OCI-LY7 (cell line): ENCODE measurements around the gene BST1. TPM values are rescaled to one million over a fixed set of nuclear protein-coding genes. Genes with fewer than 3 reads are reported as not detected.

ENCODE experiments used
- BruUV-seq: library from RNA; stranded (reverse); fragments of 400-500 nt; replicated peaks from 2 replicates; lab custom pipeline; 2021; lab: Mats Ljungman, UMichigan
- CTCF ChIA-PET: fragments of 300-600 bp; sonication (Branson Sonifier 250); formaldehyde crosslinking; loops from one replicate; lab custom pipeline; 2022; ENCODE audit warnings: antibody characterized with exemption; ENCODE audit not compliant: unreplicated experiment; lab: Charles Lee
- POLR2A ChIA-PET: fragments of 300-600 bp; sonication (Branson Sonifier 250); formaldehyde crosslinking; loops from one replicate; lab custom pipeline; 2022; ENCODE audit warnings: antibody characterized with exemption; lab: Charles Lee
- DNase-seq: peaks from one replicate; pipeline ENCODE4 v3.0.0-alpha.2; 2015; ENCODE audit warnings: low spot score
- H2AFZ ChIP-seq: fragments of 200-600 bp; sonication (generic), shearing (Covaris generic); 2 replicates; pipeline ENCODE4 v1.6.1; 2014; ENCODE audit warnings: mild to moderate bottlenecking, antibody characterized with exemption, low read length, moderate library complexity
- H3K27ac ChIP-seq: fragments of 200-600 bp; sonication (generic); 2 replicates; pipeline ENCODE4 v1.5.1; 2014; ENCODE audit warnings: mixed run types, low read depth, mild to moderate bottlenecking, moderate library complexity, low read length, inconsistent platforms; ENCODE audit not compliant: poor library complexity, severe bottlenecking
- H3K36me3 ChIP-seq: fragments of 200-600 bp; sonication (generic); 2 replicates; pipeline ENCODE4 v1.6.1; 2014; ENCODE audit warnings: mild to moderate bottlenecking, antibody characterized with exemption, low read length, moderate library complexity, mixed read lengths; ENCODE audit not compliant: insufficient read depth
- H3K4me1 ChIP-seq: fragments of 200-600 bp; sonication (generic); 2 replicates; pipeline ENCODE4 v1.5.1; 2014; ENCODE audit warnings: mild to moderate bottlenecking, low read length; ENCODE audit not compliant: insufficient read depth, poor library complexity, severe bottlenecking
- H3K4me2 ChIP-seq: fragments of 200-600 bp; sonication (generic); 2 replicates; pipeline ENCODE4 v1.6.1; 2014; ENCODE audit warnings: mild to moderate bottlenecking, low read length
- H3K4me3 ChIP-seq: fragments of 200-600 bp; sonication (generic); 2 replicates; pipeline ENCODE4 v1.5.1; 2014; ENCODE audit warnings: mild to moderate bottlenecking, low read depth, low read length; ENCODE audit not compliant: poor library complexity, severe bottlenecking
- H3K79me2 ChIP-seq: fragments of 200-600 bp; sonication (generic); 2 replicates; pipeline ENCODE4 v1.6.1; 2016; ENCODE audit warnings: low read depth, mild to moderate bottlenecking, low read length, moderate library complexity, mixed read lengths; ENCODE audit not compliant: insufficient read depth
- H3K9me2 ChIP-seq: fragments of 200-600 bp; sonication (generic); 2 replicates; pipeline ENCODE4 v1.6.1; 2016; ENCODE audit warnings: mild to moderate bottlenecking, low read length, mixed read lengths; ENCODE audit not compliant: insufficient read depth
- H3K9me3 ChIP-seq: fragments of 200-600 bp; sonication (generic); 2 replicates; pipeline ENCODE4 v1.6.1; 2014; ENCODE audit warnings: mild to moderate bottlenecking, mixed run types, low read length, mixed read lengths
- H4K20me1 ChIP-seq: fragments of 200-600 bp; sonication (generic); 2 replicates; pipeline ENCODE4 v1.6.1; 2014; ENCODE audit warnings: mild to moderate bottlenecking, antibody characterized with exemption, low read length, moderate library complexity, mixed read lengths; ENCODE audit not compliant: insufficient read depth
- CTCF ChIP-seq: fragments of 200-600 bp; sonication (generic); conservative IDR thresholded peaks from 2 replicates; pipeline ENCODE4 v1.5.1; 2014; ENCODE audit warnings: mild to moderate bottlenecking, antibody characterized with exemption, low read length, moderate library complexity, mixed read lengths
- EZH2phosphoT487 ChIP-seq: fragments of 200-600 bp; sonication (generic); IDR thresholded peaks from 2 replicates; pipeline ENCODE4 v1.6.1; 2018; ENCODE audit warnings: low read depth, borderline replicate concordance, mild to moderate bottlenecking, mixed run types, antibody characterized with exemption, low read length, moderate library complexity, mixed read lengths
- intact Hi-C: fragments of 100-400 bp; cut with micrococcal nuclease; formaldehyde crosslinking; loops from one replicate; pipeline ENCODE4 v1.10.0; 2022; ENCODE audit not compliant: unreplicated experiment
- total RNA-seq, 2 experiments: library from RNA; depleted of rRNA in 1 of 2; stranded (reverse); fragments of >200 nt in 1 of 2; shearing (Covaris generic) in 1 of 2; gene quantifications; 2 replicates each; pipeline ENCODE4 v1.2.3, GENCODE V29; 2014 to 2022

Gene BST1
- total RNA-seq, 2 experiments from 2014 or later: 0.21 to 0.50 TPM

DNA sequence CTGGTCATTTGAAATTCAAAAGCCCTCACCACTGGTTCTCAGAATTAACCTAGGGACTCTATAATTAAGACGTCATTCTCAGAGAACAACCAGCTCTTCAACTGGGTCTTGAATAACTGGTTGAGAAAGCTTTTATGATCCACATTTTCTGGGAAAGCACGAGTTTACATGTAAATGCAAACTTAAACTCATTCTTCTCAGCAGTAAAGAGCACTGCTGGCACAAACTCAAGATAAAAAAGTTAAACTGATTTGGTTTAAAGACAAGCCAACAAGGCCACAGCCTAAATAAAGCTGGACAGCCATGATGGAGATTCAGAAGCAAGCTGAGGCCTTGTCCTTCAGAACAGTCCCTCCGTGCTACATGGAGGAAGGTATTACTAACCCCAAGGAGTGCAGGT is 13.2 kb downstream of the BST1 start:
- Histone ChIP-seq H3K36me3 (no peaks in the 10 kb centered on the region), H3K4me1 (no peaks in the 10 kb centered on the region), H3K9me2 (no peaks in the 10 kb centered on the region), H2AFZ (no peak overlapping the region), H4K20me1 (no peaks in the 10 kb centered on the region), H3K4me2 (no peak overlapping the region), H3K4me3 (no peak overlapping the region), H3K79me2 (no peaks in the 10 kb centered on the region), H3K9me3 (no peaks in the 10 kb centered on the region), H3K27ac (no peak overlapping the region)
- no peak for TF ChIP-seq CTCF
- no peak for TF ChIP-seq EZH2phosphoT487
- POLR2A ChIA-PET: interaction anchor here (0.5 to 1.3 kb wide), 4 partner anchors 23 to 246 kb away, joined by 3 to 7 read pairs (median 3); no protein-coding TSS in a partner anchor
- intact Hi-C loops: no loop called here
- DNase-seq: no peak
- CTCF ChIA-PET: interaction anchor here (0.7 kb wide), 1 partner anchor 66 kb away, joined by 3 read pairs; no protein-coding TSS in a partner anchor
- BruUV-seq: no TSS peak

DNA sequence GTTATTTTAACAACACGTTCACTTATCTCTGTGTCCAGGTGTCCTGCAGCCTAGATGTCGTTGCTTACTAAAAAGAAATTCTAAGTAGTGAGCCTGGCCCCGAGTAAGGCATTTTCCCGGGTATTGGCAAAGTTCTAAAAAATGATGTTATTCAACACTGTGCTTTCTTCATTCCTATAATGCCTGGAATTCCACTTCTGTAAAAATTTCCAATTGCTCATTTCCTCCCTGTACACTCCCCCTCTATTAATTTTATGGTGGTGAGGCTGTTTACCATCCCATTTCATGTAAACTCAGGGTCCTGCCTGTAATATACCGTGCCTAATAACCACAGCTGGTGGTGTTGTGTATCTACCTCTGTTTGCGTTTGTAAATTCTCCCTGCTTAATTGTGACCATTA is 14.2 kb downstream of the BST1 start:
- intact Hi-C loops: no loop called here
- H3K36me3 ChIP-seq: no peaks in the 10 kb centered on the region
- H3K4me2 ChIP-seq: no peak overlapping the region
- no peaks in the 10 kb centered on the region for H4K20me1 ChIP-seq
- no peak overlapping the region for H2AFZ ChIP-seq
- DNase-seq: no peak
- H3K4me1 ChIP-seq: no peaks in the 10 kb centered on the region
- CTCF ChIA-PET: no interaction called here
- POLR2A ChIA-PET: interaction anchor here (1.1 to 1.3 kb wide), 2 partner anchors 11 to 22 kb away, joined by 3 to 4 read pairs; no protein-coding TSS in a partner anchor
- H3K9me2 ChIP-seq: no peaks in the 10 kb centered on the region
- H3K4me3 ChIP-seq: no peak overlapping the region
- H3K79me2 ChIP-seq: no peaks in the 10 kb centered on the region
- no peaks in the 10 kb centered on the region for H3K9me3 ChIP-seq
- no peak overlapping the region for H3K27ac ChIP-seq
- BruUV-seq: no TSS peak
- TF ChIP-seq EZH2phosphoT487 (no peak), CTCF (no peak)

DNA sequence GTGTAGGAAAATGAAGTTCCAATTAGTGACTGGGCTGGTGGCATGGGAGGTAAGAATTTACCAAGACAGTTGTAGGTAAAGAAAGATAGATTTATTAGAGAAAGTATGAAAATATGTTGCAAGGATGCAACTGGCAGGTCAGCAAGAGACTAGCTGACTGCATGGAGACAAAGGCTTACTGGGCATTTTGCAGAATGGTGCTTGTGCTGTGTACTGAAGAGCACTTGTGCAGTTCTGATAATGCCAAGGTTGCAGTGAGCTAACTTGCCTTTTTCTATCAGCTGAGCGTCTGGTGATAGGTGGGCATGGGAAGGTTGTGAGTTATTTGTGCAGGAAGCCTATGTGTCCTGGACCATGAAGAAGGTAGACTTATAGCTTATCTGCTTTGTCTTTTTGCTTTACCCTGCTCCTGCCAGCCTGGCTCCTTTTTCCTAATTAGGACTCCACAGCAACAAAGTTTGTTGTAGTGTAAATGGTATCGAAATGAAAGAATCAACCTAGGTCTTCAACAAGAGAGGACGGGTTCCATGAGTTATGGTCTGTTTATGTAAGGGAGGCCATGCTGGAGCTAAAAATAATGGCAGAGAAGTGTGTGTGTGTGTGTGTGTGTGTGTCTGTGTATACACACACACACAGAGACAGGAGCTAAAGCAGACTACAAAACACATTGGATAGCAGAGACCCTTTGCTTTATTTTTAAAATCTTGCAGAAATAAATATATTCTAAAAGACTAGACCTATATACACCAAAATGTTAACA is 15.0 kb downstream of the BST1 start:
- H3K9me3 ChIP-seq: no peaks in the 10 kb centered on the region
- H3K36me3 ChIP-seq: no peaks in the 10 kb centered on the region
- peak overlapping the region; percentile 44; the same call in 1 of the 2 replicates for H2AFZ ChIP-seq
- POLR2A ChIA-PET: interaction anchor here (0.5 to 1.3 kb wide), 4 partner anchors 10 to 510 kb away, joined by 3 to 4 read pairs (median 3); no protein-coding TSS in a partner anchor
- TF ChIP-seq EZH2phosphoT487 (no peak), CTCF (no peak)
- no peak overlapping the region for H3K4me3 ChIP-seq
- DNase-seq: no peak
- H3K4me2 ChIP-seq: no peak overlapping the region
- H3K27ac ChIP-seq: no peak overlapping the region
- CTCF ChIA-PET: no interaction called here
- no peaks in the 10 kb centered on the region for H4K20me1 ChIP-seq
- H3K4me1 ChIP-seq: no peaks in the 10 kb centered on the region
- no peaks in the 10 kb centered on the region for H3K9me2 ChIP-seq
- no TSS peak for BruUV-seq
- intact Hi-C loops: no loop called here
- no peaks in the 10 kb centered on the region for H3K79me2 ChIP-seq
